ENCODE measurements around the gene AIRE.
"Not testable (repeated sequence)": the region's sequence is repeated elsewhere in the genome, so short reads cannot be mapped to it uniquely, and the experiment has no call there.

DNA sequence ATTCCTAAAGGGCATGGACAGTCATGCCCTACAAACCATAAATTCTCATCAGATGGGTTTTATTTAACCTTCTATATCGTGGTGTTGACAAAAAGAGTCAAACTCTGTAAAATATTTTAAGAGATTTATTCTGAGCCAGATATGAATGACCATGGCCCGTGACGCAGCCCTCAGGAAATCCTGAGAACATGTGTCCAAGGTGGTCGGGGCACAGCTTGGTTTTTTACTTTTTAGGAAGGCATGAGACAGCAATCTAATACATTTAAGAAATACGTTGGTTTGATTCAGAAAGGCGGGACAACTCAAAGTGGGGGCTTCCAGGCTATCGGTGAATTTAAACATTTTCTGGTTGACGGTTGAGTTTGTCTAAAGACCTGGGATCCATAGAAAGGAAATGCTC lies 57.3 kb downstream of the AIRE start:
- not testable (repeated sequence) for TF ChIP-seq POLR2A (IDR thresholded peaks at IDR 0.05; ENCODE audit: low read length); GATA1 (IDR thresholded peaks at IDR 0.05; ENCODE audit: low read depth, low read length)
